IMR-90 (cell line): Measurements from ENCODE around the gene ERVK3-1. TPM values are rescaled to one million over a fixed set of nuclear protein-coding genes. Genes with fewer than 3 reads are reported as not detected.

ENCODE experiments used
- ATAC-seq: fragments of 200-7000 bp; cut with Tn5 transposase; 2 replicates; pipeline ENCODE4 v1.9.1; 2020; ENCODE audit warnings: low read depth, mild to moderate bottlenecking, moderate library complexity
- BruUV-seq: library from RNA; stranded (reverse); fragments of 400-500 nt; replicated peaks from 2 replicates; lab custom pipeline; 2021; lab: Mats Ljungman, UMichigan
- CTCF ChIA-PET: fragments of 300-600 bp; formaldehyde crosslinking; extraction: SDS; loops from one replicate; lab custom pipeline; 2021; ENCODE audit warnings: antibody characterized with exemption; lab: Yijun Ruan, JAX
- POLR2A ChIA-PET: fragments of 300-600 bp; sonication (Branson Sonifier 250); formaldehyde crosslinking; loops from one replicate; lab custom pipeline; 2022; ENCODE audit warnings: antibody characterized with exemption; ENCODE audit not compliant: unreplicated experiment; lab: Charles Lee
- DNase-seq: peaks from one replicate; pipeline ENCODE4 v3.0.0; 2013
- H2AFZ ChIP-seq: replicated peaks from 2 replicates; pipeline ENCODE3; 2013; ENCODE audit warnings: low read length, mild to moderate bottlenecking; ENCODE audit not compliant: poor library complexity
- H2AK5ac ChIP-seq: 2 replicates; pipeline ENCODE4 v1.6.1; 2013; ENCODE audit warnings: low read depth, low read length, inconsistent platforms
- H2AK9ac ChIP-seq: replicated peaks from 2 replicates; pipeline ENCODE3; 2013; ENCODE audit warnings: mild to moderate bottlenecking, low read depth, low read length, moderate library complexity; ENCODE audit not compliant: poor library complexity
- H2BK120ac ChIP-seq: 2 replicates; pipeline ENCODE4 v1.6.1; 2013; ENCODE audit warnings: low read depth, low read length, inconsistent platforms
- H2BK15ac ChIP-seq: 3 replicates; pipeline ENCODE4 v1.6.1; 2013; ENCODE audit warnings: low read depth, low read length, inconsistent platforms
- H2BK20ac ChIP-seq: 2 replicates; pipeline ENCODE4 v1.6.1; 2013; ENCODE audit warnings: low read depth, mild to moderate bottlenecking, inconsistent platforms, low read length, moderate library complexity
- H2BK5ac ChIP-seq: 2 replicates; pipeline ENCODE4 v1.6.1; 2013; ENCODE audit warnings: mild to moderate bottlenecking, low read depth, low read length, inconsistent platforms; ENCODE audit not compliant: poor library complexity, severe bottlenecking
- H3K14ac ChIP-seq: replicated peaks from 2 replicates; pipeline ENCODE4 v1.6.1; 2013; ENCODE audit warnings: low read depth, low read length, inconsistent platforms
- H3K18ac ChIP-seq: 2 replicates; pipeline ENCODE4 v1.6.1; 2013; ENCODE audit warnings: low read depth, low read length, control low read depth
- H3K23ac ChIP-seq: 2 replicates; pipeline ENCODE4 v1.6.1; 2013; ENCODE audit warnings: low read depth, low read length, inconsistent platforms
- H3K27ac ChIP-seq: 2 replicates; pipeline ENCODE4 v1.5.1; 2013; ENCODE audit warnings: mild to moderate bottlenecking, control low read depth, low read length; ENCODE audit not compliant: insufficient read depth
- H3K27me3 ChIP-seq: 2 replicates; pipeline ENCODE4 v1.6.1; 2013; ENCODE audit warnings: low read length; ENCODE audit not compliant: control insufficient read depth, insufficient read depth
- H3K36me3 ChIP-seq: 2 replicates; pipeline ENCODE4 v1.6.1; 2013; ENCODE audit warnings: low read length, mixed read lengths; ENCODE audit not compliant: control insufficient read depth, insufficient read depth
- H3K4ac ChIP-seq: 2 replicates; pipeline ENCODE4 v1.6.1; 2013; ENCODE audit warnings: low read depth, low read length, inconsistent platforms
- H3K4me1 ChIP-seq: 2 replicates; pipeline ENCODE4 v1.6.1; 2013; ENCODE audit warnings: low read length, mixed read lengths; ENCODE audit not compliant: control insufficient read depth, insufficient read depth
- H3K4me2 ChIP-seq: 2 replicates; pipeline ENCODE4 v1.6.1; 2013; ENCODE audit warnings: low read depth, mild to moderate bottlenecking, control low read depth, low read length, moderate library complexity
- H3K4me3 ChIP-seq: 2 replicates; pipeline ENCODE4 v1.5.1; 2013; ENCODE audit warnings: low read depth, mild to moderate bottlenecking, control low read depth, low read length, moderate library complexity; ENCODE audit not compliant: insufficient read depth
- H3K56ac ChIP-seq: 2 replicates; pipeline ENCODE4 v1.6.1; 2013; ENCODE audit warnings: low read length, inconsistent platforms; ENCODE audit not compliant: insufficient read depth; ENCODE audit errors: extremely low read depth
- H3K79me1 ChIP-seq, 2 experiments: 2 replicates each; pipeline ENCODE4 v1.6.1; 2013; ENCODE audit warnings: low read length in 2 of 2, inconsistent platforms in 1 of 2, low read depth in 1 of 2
- H3K9ac ChIP-seq: 2 replicates; pipeline ENCODE4 v1.6.1; 2013; ENCODE audit warnings: low read depth, low read length, control low read depth
- H3K9me1 ChIP-seq: 2 replicates; pipeline ENCODE4 v1.6.1; 2013; ENCODE audit warnings: low read length, inconsistent platforms; ENCODE audit not compliant: insufficient read depth
- H3K9me3 ChIP-seq: 2 replicates; pipeline ENCODE4 v1.6.1; 2013; ENCODE audit warnings: low read length; ENCODE audit not compliant: control insufficient read depth, insufficient read depth
- H4K20me1 ChIP-seq: 2 replicates; pipeline ENCODE4 v1.6.1; 2013; ENCODE audit warnings: low read length, inconsistent platforms; ENCODE audit not compliant: insufficient read depth
- H4K5ac ChIP-seq: 2 replicates; pipeline ENCODE4 v1.6.1; 2013; ENCODE audit warnings: mild to moderate bottlenecking, low read depth, low read length, control low read depth
- H4K8ac ChIP-seq, 2 experiments: 2 replicates each; pipeline ENCODE4 v1.6.1; 2013; ENCODE audit warnings: low read depth in 2 of 2, low read length in 2 of 2, control low read depth in 1 of 2, inconsistent platforms in 1 of 2
- H4K91ac ChIP-seq: 2 replicates; pipeline ENCODE4 v1.6.1; 2013; ENCODE audit warnings: low read depth, low read length, inconsistent platforms; ENCODE audit not compliant: insufficient read depth
- BHLHE40 ChIP-seq: fragments of 150-350 bp; IDR thresholded peaks from 2 replicates; pipeline ENCODE4 v1.6.1; 2016; ENCODE audit warnings: mild to moderate bottlenecking, low read depth, low read length
- CHD1 ChIP-seq: IDR thresholded peaks from 2 replicates; pipeline ENCODE4 v1.6.1; 2012; ENCODE audit warnings: low read depth, low read length, improper control_type of control experiment
- CTCF ChIP-seq: conservative IDR thresholded peaks from 2 replicates; pipeline ENCODE4 v1.5.1; 2012; ENCODE audit warnings: mild to moderate bottlenecking, low read depth, low read length, improper control_type of control experiment
- ELK1 ChIP-seq: fragments of 150-350 bp; IDR thresholded peaks from 2 replicates; pipeline ENCODE4 v1.6.1; 2016; ENCODE audit warnings: low read depth, mild to moderate bottlenecking, low read length, moderate library complexity, borderline replicate concordance
- FOS ChIP-seq: fragments of 150-350 bp; IDR thresholded peaks from 2 replicates; pipeline ENCODE4 v1.6.1; 2016; ENCODE audit warnings: low read depth, low read length
- MAFK ChIP-seq: IDR thresholded peaks from 2 replicates; pipeline ENCODE4 v1.6.1; 2012; ENCODE audit warnings: low read depth, low read length, improper control_type of control experiment
- MAZ ChIP-seq: IDR thresholded peaks from 2 replicates; pipeline ENCODE4 v1.6.1; 2012; ENCODE audit warnings: low read depth, mild to moderate bottlenecking, low read length, improper control_type of control experiment, moderate library complexity, borderline replicate concordance
- MXI1 ChIP-seq: IDR thresholded peaks from 2 replicates; pipeline ENCODE4 v1.6.1; 2012; ENCODE audit warnings: low read depth, mild to moderate bottlenecking, low read length, moderate library complexity, borderline replicate concordance
- NFE2L2 ChIP-seq: fragments of 150-350 bp; IDR thresholded peaks from 2 replicates; pipeline ENCODE4 v1.6.1; 2016; ENCODE audit warnings: low read depth, mild to moderate bottlenecking, low read length
- POLR2A ChIP-seq: IDR thresholded peaks from 2 replicates; pipeline ENCODE4 v1.6.1; 2012; ENCODE audit warnings: mild to moderate bottlenecking, low read depth, low read length
- RAD21 ChIP-seq: IDR thresholded peaks from 2 replicates; pipeline ENCODE4 v1.6.1; 2012; ENCODE audit warnings: low read length, improper control_type of control experiment
- RCOR1 ChIP-seq: IDR thresholded peaks from 2 replicates; pipeline ENCODE4 v1.6.1; 2012; ENCODE audit warnings: mild to moderate bottlenecking, low read length, improper control_type of control experiment; ENCODE audit not compliant: insufficient replicate concordance
- RFX5 ChIP-seq: IDR thresholded peaks from 2 replicates; pipeline ENCODE4 v1.8.0; 2012; ENCODE audit warnings: low read depth, mild to moderate bottlenecking, low read length, moderate library complexity
- USF2 ChIP-seq: fragments of 150-350 bp; IDR thresholded peaks from 2 replicates; pipeline ENCODE4 v1.6.1; 2017; ENCODE audit warnings: mild to moderate bottlenecking, antibody characterized with exemption, low read length, low read depth
- WGBS, 2 experiments: methylation state at CpG; one replicate each; pipeline versions ENCODE4 v1.1.5 to v1.1.7; 2013; ENCODE audit warnings: missing lambda C conversion rate in 2 of 2; ENCODE audit not compliant: insufficient read length in 1 of 2; ENCODE audit errors: extremely low coverage in 2 of 2; 5-methylcytosine and 5-hydroxymethylcytosine counted together
- dilution Hi-C: fragments of 300-500 bp; cut with HindIII; formaldehyde crosslinking; loops from one replicate; pipeline ENCODE4 v1.14.3; 2018; ENCODE audit warnings: low sequenced_read_pairs; ENCODE audit not compliant: unreplicated experiment
- in situ Hi-C: fragments of 300-500 bp; cut with MboI; formaldehyde crosslinking; loops from 3 replicates; pipeline ENCODE4 v1.14.3; 2019; ENCODE audit warnings: low sequenced_read_pairs, inconsistent platforms, mixed read lengths
- intact Hi-C: fragments of 100-400 bp; cut with micrococcal nuclease; formaldehyde crosslinking; loops from 2 replicates; pipeline ENCODE4 v1.10.0; 2022
- polyA plus RNA-seq, 3 experiments: library from polyadenylated mRNA; depleted of rRNA; stranded (reverse); fragments of >200 nt; gene quantifications; 2 replicates each; pipeline ENCODE4 v1.2.3, GENCODE V29; 2012; ENCODE audit warnings: low replicate concordance in 1 of 3
- total RNA-seq: library from RNA; depleted of rRNA; stranded (reverse); fragments of >200 nt; gene quantifications from 2 replicates; pipeline ENCODE4 v1.2.3, GENCODE V29; 2012

ERVK3-1 gene
- total and polyA plus RNA-seq, 2 of the 4 experiments (the other 2 are of a cell fraction): 33.0 to 39.3 TPM

GRCh38 chr19:58335630-58336029 lies 30.5 kb downstream of the ERVK3-1 start:
- H2AK5ac ChIP-seq: no peak overlapping the region
- ChIA-PET CTCF (no interaction called here), POLR2A (no interaction called here)
- no peak overlapping the region for H2BK20ac ChIP-seq
- no peak overlapping the region for H3K18ac ChIP-seq
- no TSS peak for BruUV-seq
- H3K9me1 ChIP-seq: peaks cover 4% of the 10 kb centered on the region; the same call in 1 of the 2 replicates
- no peak overlapping the region for H2BK120ac ChIP-seq
- no peak overlapping the region for H3K56ac ChIP-seq
- peaks cover 42% of the 10 kb centered on the region for H3K36me3 ChIP-seq
- DNase-seq (no peak), ATAC-seq (no peak)
- no peak overlapping the region for H4K91ac ChIP-seq
- H3K4me3 ChIP-seq: no peak overlapping the region
- no peak overlapping the region for H3K23ac ChIP-seq
- H4K8ac ChIP-seq: no peak overlapping the region
- no peak overlapping the region for H2BK5ac ChIP-seq
- H4K20me1 ChIP-seq: peaks cover 2% of the 10 kb centered on the region
- H3K4me2 ChIP-seq: no peak overlapping the region
- no peaks in the 10 kb centered on the region for H3K4me1 ChIP-seq
- no peak overlapping the region for H2AFZ ChIP-seq
- peaks cover 17 to 39% of the 10 kb centered on the region in 2 experiments; a peak in 3 of 4 replicates for H3K79me1 ChIP-seq
- no peak for TF ChIP-seq MXI1
- TF ChIP-seq MAZ: no peak
- no peak for TF ChIP-seq USF2
- TF ChIP-seq ELK1: no peak
- TF ChIP-seq CHD1: no peak
- no peak for TF ChIP-seq CTCF
- no peak for TF ChIP-seq RAD21
- no peak for TF ChIP-seq RFX5
- TF ChIP-seq POLR2A: no peak
- TF ChIP-seq RCOR1: no peak
- no peak for TF ChIP-seq MAFK
- TF ChIP-seq NFE2L2: no peak
- no peak for TF ChIP-seq BHLHE40
- no peak for TF ChIP-seq FOS
- H3K27ac ChIP-seq: no peak overlapping the region
- H3K9me3 ChIP-seq: peaks cover 15% of the 10 kb centered on the region
- intact Hi-C loops (no loop called here), in situ Hi-C loops (no loop called here), dilution Hi-C loops (no loop called here)
- H4K5ac ChIP-seq: no peak overlapping the region
- H3K14ac ChIP-seq: no peak overlapping the region
- no peaks in the 10 kb centered on the region for H3K27me3 ChIP-seq
- no peak overlapping the region for H3K9ac ChIP-seq
- no peak overlapping the region for H2BK15ac ChIP-seq
- no peak overlapping the region for H2AK9ac ChIP-seq
- no CpG with 5 or more reads among the region's 3 CpGs for WGBS, 2 experiments
- no peak overlapping the region for H3K4ac ChIP-seq
